Astrocyte of the cerebellum (primary cell): ENCODE results near the gene TMOD1.
"Not testable (repeated sequence)": the region's sequence is repeated elsewhere in the genome, so short reads cannot be mapped to it uniquely, and the experiment has no call there.

Experiments
- DNase-seq: peaks from one replicate; pipeline ENCODE4 v3.0.0-alpha.2; 2011; ENCODE audit warnings: low read depth
- H3K4me3 ChIP-seq: 2 replicates; pipeline ENCODE4 v1.5.1; 2011; ENCODE audit warnings: mild to moderate bottlenecking, low read depth, low read length, moderate library complexity
- CTCF ChIP-seq: IDR thresholded peaks from 2 replicates; pipeline ENCODE4 v1.5.1; 2012; ENCODE audit warnings: low read length, low read depth, moderate library complexity, mild to moderate bottlenecking; ENCODE audit errors: missing control alignments
- in situ Hi-C: cut with HindIII; loops from 2 replicates; pipeline ENCODE4 v1.10.0; 2017; ENCODE audit warnings: low sequenced_read_pairs

The TMOD1 gene

GRCh38 chr9:97480174-97480573, 21.3 kb upstream of the TMOD1 start:
- H3K4me3 ChIP-seq: no peak overlapping the region
- in situ Hi-C loops: no loop called here
- TF ChIP-seq CTCF: no peak

DNA sequence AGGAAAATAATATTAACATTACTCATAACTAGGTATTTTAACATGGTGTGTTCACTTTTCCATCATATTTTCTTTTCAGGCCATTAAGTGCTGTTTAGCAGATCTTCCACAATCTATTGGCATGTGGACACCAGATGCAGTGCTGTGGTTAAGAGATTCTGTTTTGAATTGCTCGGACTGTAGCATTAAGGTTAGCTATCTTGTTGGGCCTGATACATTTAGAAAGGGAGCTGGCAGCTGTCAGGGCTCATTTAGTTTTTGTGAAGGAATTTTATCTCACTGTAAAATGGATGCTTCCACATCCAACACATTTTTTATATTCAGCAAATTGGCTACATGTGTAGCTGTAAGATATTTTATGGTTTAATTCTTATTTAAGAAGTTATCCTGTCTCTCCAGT, 20.7 kb upstream of the TMOD1 start:
- no peak overlapping the region for H3K4me3 ChIP-seq
- no peak for TF ChIP-seq CTCF
- in situ Hi-C loops: no loop called here
- DNase-seq: no peak

More at GRCh38 chr9:97480174-97480573, 21.3 kb upstream of the TMOD1 start:
- no peak for DNase-seq

DNA sequence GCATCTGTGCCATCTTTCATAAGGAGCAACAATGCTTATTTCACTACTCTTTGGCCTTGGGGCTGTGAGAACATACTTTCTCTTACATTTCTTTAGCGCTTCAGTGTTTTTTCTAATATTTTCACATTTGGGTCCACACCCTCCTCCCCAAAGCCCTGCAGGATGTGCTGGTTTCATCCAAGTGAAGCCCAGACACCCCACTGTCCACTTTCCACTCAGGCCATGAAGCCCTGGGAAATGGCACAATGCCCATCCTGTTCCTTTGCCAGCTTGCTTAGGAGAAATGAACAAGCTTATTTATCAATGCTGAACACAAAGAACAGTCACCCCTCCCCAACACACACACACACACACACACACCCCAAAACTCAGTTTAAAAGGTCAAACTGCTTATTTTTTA, 17.3 kb upstream of the TMOD1 start:
- no peak for TF ChIP-seq CTCF
- DNase-seq: no peak
- no peak overlapping the region for H3K4me3 ChIP-seq
- in situ Hi-C loops: no loop called here

DNA sequence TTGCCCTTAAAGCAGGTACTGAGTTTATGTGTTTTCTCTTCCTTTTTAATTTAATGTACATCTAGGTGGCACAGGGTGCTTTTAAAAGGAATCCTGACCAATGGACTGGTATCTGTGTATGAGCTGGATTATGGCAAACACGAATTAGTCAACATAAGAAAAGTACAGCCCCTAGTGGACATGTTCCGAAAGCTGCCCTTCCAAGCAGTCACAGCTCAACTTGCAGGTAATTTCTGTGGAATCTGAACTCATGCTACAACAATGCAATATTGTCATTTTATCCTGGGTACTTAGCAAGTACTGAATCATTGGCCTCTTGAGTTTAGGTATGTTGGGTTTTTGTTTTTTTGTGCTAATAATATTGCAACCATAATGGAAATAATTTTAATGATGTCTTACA, 14.4 kb upstream of the TMOD1 start:
- in situ Hi-C loops: no loop called here
- no peak for DNase-seq

GRCh38 chr9:97487861-97488260, 13.6 kb upstream of the TMOD1 start:
- TF ChIP-seq CTCF: no peak
- H3K4me3 ChIP-seq: no peak overlapping the region
- in situ Hi-C loops: no loop called here
- no peak for DNase-seq

More for the DNA sequence above, 14.4 kb upstream of the TMOD1 start:
- H3K4me3 ChIP-seq: no peak overlapping the region
- TF ChIP-seq CTCF: peak; percentile 41

DNA sequence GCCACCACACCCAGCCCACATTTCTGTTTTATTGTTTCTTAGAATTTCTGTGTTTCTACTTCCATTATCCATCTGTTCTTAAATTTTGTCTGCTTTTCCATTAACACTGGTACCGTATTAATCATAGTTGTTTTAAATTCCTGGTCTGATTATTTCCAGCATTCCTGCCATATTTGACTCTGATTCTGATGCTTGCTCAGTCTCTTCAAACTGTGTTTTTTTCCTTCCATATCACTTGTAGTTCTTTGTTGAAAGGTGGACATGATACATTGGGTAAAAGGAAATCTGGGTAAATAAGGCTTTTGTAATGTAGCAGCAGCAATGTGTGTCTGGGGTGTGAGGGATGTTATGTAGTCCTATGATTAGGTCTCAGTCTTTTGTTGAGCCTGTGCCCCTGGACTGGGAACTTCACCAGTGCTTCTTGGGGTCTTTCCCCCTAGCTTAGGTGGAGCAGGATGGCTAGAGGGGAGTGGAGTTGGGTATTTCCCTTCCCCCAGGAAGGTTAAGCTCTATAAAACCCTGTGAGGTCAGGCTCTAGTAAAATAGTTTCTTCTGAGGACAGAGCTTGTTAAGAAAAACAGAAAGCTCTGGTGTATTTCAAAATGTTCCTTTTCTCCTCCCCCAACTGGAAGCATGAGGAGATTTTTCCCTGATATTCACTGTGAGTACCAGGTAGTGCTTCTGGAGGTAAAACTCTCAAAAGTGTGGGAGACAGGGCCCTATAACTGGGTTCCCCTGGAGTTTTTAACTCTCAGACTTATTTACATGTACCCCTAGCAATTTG, 10.1 kb upstream of the TMOD1 start:
- no peak for TF ChIP-seq CTCF
- no peak overlapping the region for H3K4me3 ChIP-seq
- DNase-seq: no peak
- in situ Hi-C loops: no loop called here

DNA sequence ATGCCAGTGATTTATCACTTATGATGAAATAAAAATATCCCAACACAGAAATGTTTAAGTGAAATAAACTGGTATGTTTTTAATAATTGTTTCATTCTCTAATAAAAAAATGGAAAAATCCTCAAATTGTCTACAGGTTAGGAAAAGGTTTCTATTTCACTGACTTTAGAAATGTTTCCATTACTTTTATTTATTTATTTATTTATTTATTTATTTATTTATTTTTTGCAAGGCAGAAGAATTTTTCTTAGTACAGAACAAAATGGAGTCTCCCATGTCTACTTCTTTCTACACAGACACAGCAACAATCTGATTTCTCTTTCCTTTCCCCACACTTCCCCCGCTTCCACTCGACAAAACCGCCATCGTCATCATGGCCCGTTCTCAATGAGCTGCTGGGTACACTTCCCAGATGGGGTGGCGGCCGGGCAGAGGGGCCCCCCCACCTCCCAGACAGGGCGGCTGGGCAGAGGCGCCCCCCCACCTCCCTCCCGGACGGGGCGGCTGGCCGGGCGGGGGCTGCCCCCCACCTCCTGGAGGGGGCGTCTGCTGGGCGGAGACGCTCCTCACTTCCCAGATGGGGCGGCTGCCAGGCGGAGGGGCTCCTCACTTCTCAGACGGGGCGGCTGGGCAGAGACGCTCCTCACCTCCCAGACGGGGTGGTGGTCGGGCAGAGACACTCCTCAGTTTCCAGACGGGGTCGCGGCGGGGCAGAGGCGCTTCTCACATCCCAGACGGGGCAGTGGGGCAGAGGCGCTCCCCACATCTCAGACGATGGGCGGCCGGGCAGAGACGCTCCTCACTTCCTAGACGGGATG, 3.7 kb upstream of the TMOD1 start:
- in situ Hi-C loops: not testable (repeated sequence)

GRCh38 chr9:97498846-97499245, 2.6 kb upstream of the TMOD1 start:
- H3K4me3 ChIP-seq, in situ Hi-C loops, DNase-seq: not testable (repeated sequence)

More for the DNA sequence above, 3.7 kb upstream of the TMOD1 start:
- not testable (repeated sequence) for DNase-seq, H3K4me3 ChIP-seq
